ENCODE measurements around the gene ENOX2. TPM values are rescaled to one million over a fixed set of nuclear protein-coding genes. Genes with fewer than 3 reads are reported as not detected.

ENOX2 gene
- total RNA-seq, 2 donors from 2014 or later, result 16.3 to 20.5 TPM

GRCh38 chrX:130637591-130637990 lies 265.4 kb downstream of the ENOX2 start:
- ATAC-seq (replicated peaks in 1 of 2), result no peak
- no peak for DNase-seq
- Mint-ChIP-seq H3K27me3 (ENCODE audit: low read depth) (no peaks in the 10 kb centered on the region), H3K4me1 (ENCODE audit: low read depth) (peaks cover 8% of the 10 kb centered on the region), H3K36me3 (ENCODE audit: insufficient read depth in 2 of 2) (no peaks in the 10 kb centered on the region), H3K4me3 (no peak overlapping the region), H3K9me3 (no peaks in the 10 kb centered on the region), H3K27ac (no peak overlapping the region)

GRCh38 chrX:130636277-130636676 lies 266.7 kb downstream of the ENOX2 start:
- DNase-seq (no peak), ATAC-seq (replicated peaks in 1 of 2) (no peak)
- Mint-ChIP-seq H3K4me1 (ENCODE audit: low read depth) (peaks cover 8% of the 10 kb centered on the region), H3K27ac (no peak overlapping the region), H3K4me3 (no peak overlapping the region), H3K36me3 (ENCODE audit: insufficient read depth in 2 of 2) (no peaks in the 10 kb centered on the region), H3K9me3 (no peaks in the 10 kb centered on the region), H3K27me3 (ENCODE audit: low read depth) (no peaks in the 10 kb centered on the region)

GRCh38 chrX:130631011-130631410 lies 272.0 kb downstream of the ENOX2 start:
- Mint-ChIP-seq H3K9me3 (no peaks in the 10 kb centered on the region), H3K27ac (no peak overlapping the region), H3K27me3 (ENCODE audit: low read depth) (no peaks in the 10 kb centered on the region), H3K4me3 (no peak overlapping the region), H3K36me3 (ENCODE audit: insufficient read depth in 2 of 2) (no peaks in the 10 kb centered on the region), H3K4me1 (ENCODE audit: low read depth) (no peaks in the 10 kb centered on the region)
- DNase-seq (no peak), ATAC-seq (replicated peaks in 1 of 2) (no peak)

- no peaks in the 10 kb centered on the region for H3K9me3 Mint-ChIP-seq
- ATAC-seq (replicated peaks in 1 of 2) (no peak), DNase-seq (no peak)
- H3K27ac Mint-ChIP-seq, result no peak overlapping the region
- no peaks in the 10 kb centered on the region for H3K27me3 Mint-ChIP-seq (ENCODE audit: low read depth)
- H3K4me3 Mint-ChIP-seq, result no peak overlapping the region
- H3K4me1 Mint-ChIP-seq (ENCODE audit: low read depth), result no peaks in the 10 kb centered on the region
- no peaks in the 10 kb centered on the region for H3K36me3 Mint-ChIP-seq (ENCODE audit: insufficient read depth in 2 of 2)
Observed at GRCh38 chrX:130628516-130628915, 274.5 kb downstream of the ENOX2 start.

- H3K36me3 Mint-ChIP-seq (ENCODE audit: insufficient read depth in 2 of 2), result no peaks in the 10 kb centered on the region
- H3K27ac Mint-ChIP-seq, result no peak overlapping the region
- H3K4me1 Mint-ChIP-seq (ENCODE audit: low read depth), result no peaks in the 10 kb centered on the region
- no peaks in the 10 kb centered on the region for H3K9me3 Mint-ChIP-seq
- ATAC-seq (replicated peaks in 1 of 2) (no peak), DNase-seq (no peak)
- no peak overlapping the region for H3K4me3 Mint-ChIP-seq
- no peaks in the 10 kb centered on the region for H3K27me3 Mint-ChIP-seq (ENCODE audit: low read depth)
Observed at GRCh38 chrX:130626521-130626920, 276.5 kb downstream of the ENOX2 start.

- no peak for ATAC-seq (replicated peaks in 1 of 2)
- no peak for DNase-seq
- Mint-ChIP-seq H3K27ac (no peak overlapping the region), H3K4me1 (ENCODE audit: low read depth) (no peaks in the 10 kb centered on the region), H3K36me3 (ENCODE audit: insufficient read depth in 2 of 2) (no peaks in the 10 kb centered on the region), H3K27me3 (ENCODE audit: low read depth) (no peaks in the 10 kb centered on the region), H3K9me3 (no peaks in the 10 kb centered on the region), H3K4me3 (no peak overlapping the region)
Observed at GRCh38 chrX:130625386-130625785, 277.6 kb downstream of the ENOX2 start.

GRCh38 chrX:130623518-130623917 lies 279.5 kb downstream of the ENOX2 start:
- ATAC-seq (replicated peaks in 1 of 2), result no peak
- Mint-ChIP-seq H3K4me3 (no peak overlapping the region), H3K4me1 (ENCODE audit: low read depth) (no peaks in the 10 kb centered on the region)

GRCh38 chrX:130615941-130616340 lies 287.1 kb downstream of the ENOX2 start:
- DNase-seq (no peak), ATAC-seq (replicated peaks in 1 of 2) (no peak)
- H3K27ac Mint-ChIP-seq, result no peak overlapping the region
- H3K4me3 Mint-ChIP-seq, result no peak overlapping the region
- H3K9me3 Mint-ChIP-seq, result no peaks in the 10 kb centered on the region
- no peaks in the 10 kb centered on the region for H3K4me1 Mint-ChIP-seq (ENCODE audit: low read depth)
- no peaks in the 10 kb centered on the region for H3K36me3 Mint-ChIP-seq (ENCODE audit: insufficient read depth in 2 of 2)
- no peaks in the 10 kb centered on the region for H3K27me3 Mint-ChIP-seq (ENCODE audit: low read depth)

More at GRCh38 chrX:130623518-130623917, 279.5 kb downstream of the ENOX2 start:
- Mint-ChIP-seq H3K27me3 (ENCODE audit: low read depth) (no peaks in the 10 kb centered on the region), H3K9me3 (no peaks in the 10 kb centered on the region), H3K36me3 (ENCODE audit: insufficient read depth in 2 of 2) (no peaks in the 10 kb centered on the region), H3K27ac (no peak overlapping the region)
- no peak for DNase-seq

- H3K27me3 Mint-ChIP-seq (ENCODE audit: low read depth), result peaks cover 40% of the 10 kb centered on the region
- no peaks in the 10 kb centered on the region for H3K9me3 Mint-ChIP-seq
- no peaks in the 10 kb centered on the region for H3K36me3 Mint-ChIP-seq (ENCODE audit: insufficient read depth in 2 of 2)
- no peak for DNase-seq
- ATAC-seq (replicated peaks in 1 of 2), result no peak
- H3K4me3 Mint-ChIP-seq, result no peak overlapping the region
- no peak overlapping the region for H3K27ac Mint-ChIP-seq
- no peaks in the 10 kb centered on the region for H3K4me1 Mint-ChIP-seq (ENCODE audit: low read depth)
Observed at GRCh38 chrX:130607431-130607830, 295.6 kb downstream of the ENOX2 start.

- ATAC-seq (replicated peaks in 1 of 2) (no peak), DNase-seq (no peak)
- no peaks in the 10 kb centered on the region for H3K4me1 Mint-ChIP-seq (ENCODE audit: low read depth)
- H3K27me3 Mint-ChIP-seq (ENCODE audit: low read depth), result peaks cover 40% of the 10 kb centered on the region
- H3K4me3 Mint-ChIP-seq, result no peak overlapping the region
- no peaks in the 10 kb centered on the region for H3K36me3 Mint-ChIP-seq (ENCODE audit: insufficient read depth in 2 of 2)
- H3K27ac Mint-ChIP-seq, result no peak overlapping the region
- no peaks in the 10 kb centered on the region for H3K9me3 Mint-ChIP-seq
Observed at GRCh38 chrX:130606425-130606824, 296.6 kb downstream of the ENOX2 start.

- peaks cover 50% of the 10 kb centered on the region for H3K27me3 Mint-ChIP-seq (ENCODE audit: low read depth)
- H3K9me3 Mint-ChIP-seq, result no peaks in the 10 kb centered on the region
- no peak for DNase-seq
- H3K27ac Mint-ChIP-seq, result no peak overlapping the region
- H3K4me1 Mint-ChIP-seq (ENCODE audit: low read depth), result no peaks in the 10 kb centered on the region
- no peak for ATAC-seq (replicated peaks in 1 of 2)
- H3K36me3 Mint-ChIP-seq (ENCODE audit: insufficient read depth in 2 of 2), result no peaks in the 10 kb centered on the region
- H3K4me3 Mint-ChIP-seq, result no peak overlapping the region
Observed at GRCh38 chrX:130604882-130605281, 298.1 kb downstream of the ENOX2 start.

GRCh38 chrX:130594453-130594916 lies 308.5 kb downstream of the ENOX2 start:
- H3K27ac Mint-ChIP-seq, result no peak overlapping the region
- H3K9me3 Mint-ChIP-seq, result no peaks in the 10 kb centered on the region
- H3K36me3 Mint-ChIP-seq (ENCODE audit: insufficient read depth in 2 of 2), result no peaks in the 10 kb centered on the region
- DNase-seq (no peak), ATAC-seq (replicated peaks in 1 of 2) (no peak)
- H3K4me3 Mint-ChIP-seq, result no peak overlapping the region
- H3K27me3 Mint-ChIP-seq (ENCODE audit: low read depth), result peaks cover 40% of the 10 kb centered on the region
- no peaks in the 10 kb centered on the region for H3K4me1 Mint-ChIP-seq (ENCODE audit: low read depth)

GRCh38 chrX:130593911-130594310 lies 309.1 kb downstream of the ENOX2 start:
- H3K27ac Mint-ChIP-seq, result no peak overlapping the region
- no peak for ATAC-seq (replicated peaks in 1 of 2)

GRCh38 chrX:130592204-130592603 lies 310.8 kb downstream of the ENOX2 start:
- no peak overlapping the region for H3K27ac Mint-ChIP-seq

More at GRCh38 chrX:130593911-130594310, 309.1 kb downstream of the ENOX2 start:
- Mint-ChIP-seq H3K4me1 (ENCODE audit: low read depth) (no peaks in the 10 kb centered on the region), H3K36me3 (ENCODE audit: insufficient read depth in 2 of 2) (no peaks in the 10 kb centered on the region), H3K27me3 (ENCODE audit: low read depth) (peaks cover 36% of the 10 kb centered on the region), H3K9me3 (no peaks in the 10 kb centered on the region), H3K4me3 (no peak overlapping the region)
- no peak for DNase-seq

More at GRCh38 chrX:130592204-130592603, 310.8 kb downstream of the ENOX2 start:
- no peak overlapping the region for H3K4me3 Mint-ChIP-seq
- H3K4me1 Mint-ChIP-seq (ENCODE audit: low read depth), result no peaks in the 10 kb centered on the region
- peaks cover 28% of the 10 kb centered on the region for H3K27me3 Mint-ChIP-seq (ENCODE audit: low read depth)
- H3K36me3 Mint-ChIP-seq (ENCODE audit: insufficient read depth in 2 of 2), result no peaks in the 10 kb centered on the region
- no peaks in the 10 kb centered on the region for H3K9me3 Mint-ChIP-seq
- ATAC-seq (replicated peaks in 1 of 2), result no peak
- DNase-seq, result no peak

Measured in activated T-cell treated with anti-CD3 and anti-CD28 coated beads, Interleukin-2, amount 50 U/mL, for 72 hours (primary cell).